Aorta (tissue), 5 donors: ENCODE measurements around the gene PTPRA. TPM values are rescaled to one million over a fixed set of nuclear protein-coding genes. Genes with fewer than 3 reads are reported as not detected.

Source experiments
- ATAC-seq: fragments of 200-7000 bp; cut with Tn5 transposase; one replicate; pipeline ENCODE4 v1.9.1; 2022; ENCODE audit warnings: moderate library complexity; ENCODE audit not compliant: low FRiP score
- DNase-seq, 2 donors: peaks; one replicate each; pipeline ENCODE4 v3.0.0-alpha.2; 2020
- H3K27ac ChIP-seq, 2 donors: one replicate each; pipeline ENCODE4 v1.5.1; 2013; ENCODE audit warnings: low read length in 2 of 2, mild to moderate bottlenecking in 2 of 2, moderate library complexity in 2 of 2, control low read depth in 1 of 2, inconsistent platforms in 1 of 2, low read depth in 1 of 2
- H3K27me3 ChIP-seq, 2 donors: one replicate each; pipeline ENCODE4 v1.6.1; 2013; ENCODE audit warnings: control low read depth in 1 of 2, low read length in 1 of 2, mild to moderate bottlenecking in 1 of 2, moderate library complexity in 1 of 2; ENCODE audit not compliant: insufficient read depth in 2 of 2, control insufficient read depth in 1 of 2
- H3K36me3 ChIP-seq, 2 donors: one replicate each; pipeline ENCODE4 v1.6.1; 2013; ENCODE audit warnings: control low read depth in 1 of 2, low read length in 1 of 2, mild to moderate bottlenecking in 1 of 2; ENCODE audit not compliant: insufficient read depth in 2 of 2, control insufficient read depth in 1 of 2
- H3K4me1 ChIP-seq, 2 donors: one replicate each; pipeline ENCODE4 v1.6.1; 2013; ENCODE audit warnings: low read length in 2 of 2, control low read depth in 1 of 2, mild to moderate bottlenecking in 1 of 2, moderate library complexity in 1 of 2; ENCODE audit not compliant: insufficient read depth in 2 of 2, control insufficient read depth in 1 of 2
- H3K4me3 ChIP-seq, 2 donors: one replicate each; pipeline ENCODE4 v1.5.1; 2013; ENCODE audit warnings: low read length in 2 of 2, control low read depth in 1 of 2, mild to moderate bottlenecking in 1 of 2
- H3K9me3 ChIP-seq: one replicate; pipeline ENCODE4 v1.6.1; 2013; ENCODE audit warnings: mild to moderate bottlenecking, low read length; ENCODE audit not compliant: control insufficient read depth
- WGBS, 2 donors: extraction: QIAGEN DNeasy Blood & Tissue Kit; methylation state at CpG; one replicate each; pipeline ENCODE4 v1.1.7; 2013; 5-methylcytosine and 5-hydroxymethylcytosine counted together
- intact Hi-C, 2 donors: fragments of 100-400 bp; cut with DNase I; formaldehyde crosslinking; loops; one replicate each; pipeline versions ENCODE4 v1.14.2 to v1.15.0; 2022
- polyA plus RNA-seq, 2 donors: library from polyadenylated mRNA; stranded (reverse); fragments of 200-250 nt; gene quantifications; one replicate each; pipeline ENCODE4 v1.2.3, GENCODE V29; 2013
- total RNA-seq, 2 donors: library from RNA; stranded (reverse); fragmentation: NEBNext Ultra II Directional; extraction: Animal tissue kit (Norgen Biotek cat#: 25700); gene quantifications; one replicate each; pipeline ENCODE4 v1.2.1, GENCODE V29; 2021
- donor health status: healthy with polysubstance abuse.
- donor health status: Bipolar disorder and iron deficiency.
- donor health status: DM: no; HTN: no; CAD: no.
- donor health status: DM: no; HTN: no; CAD: no.
- donor health status: DM: yes; HTN: yes; CAD: no.

PTPRA gene
- total and polyA plus RNA-seq, 4 donors = 15.9 to 69.7 (median 49.4) TPM

GRCh38 chr20:2978519-2978918, 105.2 kb downstream of the PTPRA start:
- intact Hi-C loops = no loop called here
- Histone ChIP-seq H3K4me3 (no peak overlapping the region), H3K36me3 (no peaks in the 10 kb centered on the region), H3K27ac (no peak overlapping the region), H3K27me3 (no peaks in the 10 kb centered on the region), H3K9me3 (no peaks in the 10 kb centered on the region), H3K4me1 (no peaks in the 10 kb centered on the region)
- DNase-seq = no peak
- ATAC-seq = no peak
- 82 to 91% methylated on average over 4 of the region's 4 CpGs for WGBS, 2 donors

GRCh38 chr20:2981646-2982045, 108.4 kb downstream of the PTPRA start:
- Histone ChIP-seq H3K4me3 (no peak overlapping the region), H3K4me1 (no peaks in the 10 kb centered on the region), H3K27me3 (no peaks in the 10 kb centered on the region), H3K9me3 (no peaks in the 10 kb centered on the region), H3K27ac (no peak overlapping the region), H3K36me3 (peaks cover 1 to 2% of the 10 kb centered on the region in 2 donors)
- DNase-seq (no peak), ATAC-seq (no peak)
- WGBS, 2 donors = 86 to 91% methylated on average over 3 of the region's 3 CpGs
- intact Hi-C loops = no loop called here

GRCh38 chr20:2983508-2983907, 110.2 kb downstream of the PTPRA start:
- intact Hi-C loops = no loop called here
- H3K36me3 ChIP-seq = peaks cover 6 to 10% of the 10 kb centered on the region in 2 donors
- no peak for DNase-seq
- no peaks in the 10 kb centered on the region for H3K9me3 ChIP-seq
- H3K4me3 ChIP-seq = no peak overlapping the region
- no peak overlapping the region for H3K27ac ChIP-seq
- ATAC-seq = no peak
- no peaks in the 10 kb centered on the region for H3K4me1 ChIP-seq
- no peaks in the 10 kb centered on the region for H3K27me3 ChIP-seq

GRCh38 chr20:2984028-2984501, 110.8 kb downstream of the PTPRA start:
- no peak for DNase-seq
- H3K36me3 ChIP-seq = peaks cover 6 to 10% of the 10 kb centered on the region in 2 donors
- H3K27me3 ChIP-seq = no peaks in the 10 kb centered on the region
- WGBS, 2 donors = 94 to 95% methylated on average over 4 of the region's 4 CpGs
- no peak for ATAC-seq
- intact Hi-C loops = no loop called here
- no peak overlapping the region for H3K4me3 ChIP-seq
- no peaks in the 10 kb centered on the region for H3K9me3 ChIP-seq
- H3K27ac ChIP-seq = no peak overlapping the region
- H3K4me1 ChIP-seq = no peaks in the 10 kb centered on the region

- H3K27ac ChIP-seq = no peak overlapping the region
- H3K4me3 ChIP-seq = no peak overlapping the region
- peaks cover 7 to 10% of the 10 kb centered on the region in 2 donors for H3K36me3 ChIP-seq
- no peaks in the 10 kb centered on the region for H3K27me3 ChIP-seq
- no peaks in the 10 kb centered on the region for H3K4me1 ChIP-seq
- DNase-seq (peak in 1 of 2 donors; percentile 46), ATAC-seq (no peak)
- intact Hi-C loops = no loop called here
- WGBS, 2 donors = 81 to 83% methylated on average over 6 of the region's 6 CpGs
- no peaks in the 10 kb centered on the region for H3K9me3 ChIP-seq
Observed at GRCh38 chr20:2984956-2985661, 111.8 kb downstream of the PTPRA start.

- no peaks in the 10 kb centered on the region for H3K4me1 ChIP-seq
- H3K27ac ChIP-seq = no peak overlapping the region
- ATAC-seq (no peak), DNase-seq (no peak)
- H3K27me3 ChIP-seq = no peaks in the 10 kb centered on the region
- whole genome bisulfite sequencing, 2 donors = 92% methylated on average over 2 of the region's 2 CpGs
- H3K36me3 ChIP-seq = peaks cover 9 to 12% of the 10 kb centered on the region in 2 donors
- no peaks in the 10 kb centered on the region for H3K9me3 ChIP-seq
- intact Hi-C loops = no loop called here
- H3K4me3 ChIP-seq = no peak overlapping the region
Observed at GRCh38 chr20:2986466-2986865, 113.2 kb downstream of the PTPRA start.

- no peak overlapping the region for H3K4me3 ChIP-seq
- intact Hi-C loops = no loop called here
Observed at GRCh38 chr20:2987861-2988260, 114.6 kb downstream of the PTPRA start.

GRCh38 chr20:2991532-2991931, 118.3 kb downstream of the PTPRA start:
- Histone ChIP-seq H3K27ac (no peak overlapping the region), H3K4me1 (no peaks in the 10 kb centered on the region), H3K9me3 (no peaks in the 10 kb centered on the region), H3K4me3 (no peak overlapping the region), H3K36me3 (peaks cover 10 to 17% of the 10 kb centered on the region in 2 donors), H3K27me3 (no peaks in the 10 kb centered on the region)
- 84 to 88% methylated on average over 5 of the region's 5 CpGs for WGBS, 2 donors
- ATAC-seq (no peak), DNase-seq (no peak)
- intact Hi-C loops = no loop called here

More at GRCh38 chr20:2987861-2988260, 114.6 kb downstream of the PTPRA start:
- DNase-seq = no peak
- no peaks in the 10 kb centered on the region for H3K27me3 ChIP-seq
- 87 to 88% methylated on average over 5 of the region's 5 CpGs for WGBS, 2 donors
- ATAC-seq = no peak
- no peak overlapping the region for H3K27ac ChIP-seq
- no peaks in the 10 kb centered on the region for H3K9me3 ChIP-seq
- H3K36me3 ChIP-seq = peaks cover 9 to 12% of the 10 kb centered on the region in 2 donors
- H3K4me1 ChIP-seq = no peaks in the 10 kb centered on the region

GRCh38 chr20:2993250-2993649, 120.0 kb downstream of the PTPRA start:
- ATAC-seq (no peak), DNase-seq (no peak)
- intact Hi-C loops = no loop called here
- Histone ChIP-seq H3K4me1 (no peaks in the 10 kb centered on the region), H3K9me3 (no peaks in the 10 kb centered on the region), H3K27ac (no peak overlapping the region), H3K27me3 (no peaks in the 10 kb centered on the region), H3K4me3 (no peak overlapping the region), H3K36me3 (peaks cover 2 to 11% of the 10 kb centered on the region in 2 donors)
- WGBS, 2 donors = 86 to 91% methylated on average over 2 of the region's 2 CpGs
